SK-N-SH (cell line): ENCODE measurements around the gene GRIPAP1. TPM values are rescaled to one million over a fixed set of nuclear protein-coding genes. Genes with fewer than 3 reads are reported as not detected.
A peak's percentile ranks its signal among the peaks of the same experiment; 100 is the strongest.

Source experiments
- CTCF ChIA-PET: fragments of 300-600, 350-600 bp; formaldehyde crosslinking; extraction: SDS; loops from one replicate; lab custom pipeline; 2021; lab: Yijun Ruan, JAX
- POLR2A ChIA-PET: fragments of 350-600 bp; sonication (Branson Sonifier 250); formaldehyde crosslinking; extraction: SDS; loops from one replicate; lab custom pipeline; 2020; ENCODE audit warnings: antibody characterized with exemption, inconsistent platforms; lab: Yijun Ruan, JAX
- DNase-seq: peaks from one replicate; pipeline ENCODE4 v3.0.0; 2012
- H2AFZ ChIP-seq: fragments of 200-600 bp; sonication (generic); 2 replicates; pipeline ENCODE4 v1.8.1; 2016; ENCODE audit warnings: antibody characterized with exemption, mild to moderate bottlenecking, low read depth
- H3F3A ChIP-seq: fragments of 200-600 bp; sonication (generic); replicated peaks from 2 replicates; pipeline ENCODE3; 2016; ENCODE audit warnings: antibody characterized with exemption, mild to moderate bottlenecking; ENCODE audit not compliant: insufficient read depth
- H3K27ac ChIP-seq, 2 experiments: fragments of 200-500 bp in 1 of 2; fragments of 200-600 bp in 1 of 2; sonication (Bioruptor generic) in 1 of 2; sonication (generic), shearing (Covaris generic) in 1 of 2; 2 replicates each; pipeline versions ENCODE4 v1.5.1 to v1.6.1; 2014 to 2016; ENCODE audit warnings: low read depth in 2 of 2, inconsistent platforms in 1 of 2, low read length in 1 of 2, mild to moderate bottlenecking in 1 of 2, mixed read lengths in 1 of 2
- H3K27me3 ChIP-seq: fragments of 200-600 bp; sonication (generic), shearing (Covaris generic); 2 replicates; pipeline ENCODE4 v1.6.1; 2016; ENCODE audit warnings: mixed run types; ENCODE audit not compliant: insufficient read depth
- H3K36me3 ChIP-seq, 2 experiments: fragments of 200-500 bp in 1 of 2; fragments of 200-600 bp in 1 of 2; sonication (Bioruptor generic) in 1 of 2; sonication (generic) in 1 of 2; replicated peaks in 1 of 2; 2 replicates each; pipeline versions ENCODE3 to v1.5.1; 2014 to 2016; ENCODE audit warnings: low read length in 1 of 2, mild to moderate bottlenecking in 1 of 2; ENCODE audit not compliant: insufficient read depth in 2 of 2, control insufficient read depth in 1 of 2
- H3K4me1 ChIP-seq, 2 experiments: fragments of 200-500 bp in 1 of 2; fragments of 200-600 bp in 1 of 2; sonication (Bioruptor generic) in 1 of 2; sonication (generic), shearing (Covaris generic) in 1 of 2; 2 replicates each; pipeline versions ENCODE4 v1.5.1 to v1.6.1; 2014 to 2016; ENCODE audit warnings: low read depth in 1 of 2, low read length in 1 of 2, mixed run types in 1 of 2; ENCODE audit not compliant: insufficient read depth in 2 of 2, control insufficient read depth in 1 of 2
- H3K4me2 ChIP-seq: fragments of 200-600 bp; sonication (generic), shearing (Covaris generic); 2 replicates; pipeline ENCODE4 v1.6.1; 2017; ENCODE audit warnings: mixed run types
- H3K4me3 ChIP-seq, 2 experiments: fragments of 200-500 bp in 1 of 2; fragments of 200-600 bp in 1 of 2; sonication (Bioruptor generic) in 1 of 2; sonication (generic), shearing (Covaris generic) in 1 of 2; 2 replicates each; pipeline versions ENCODE4 v1.5.1 to v1.8.1; 2014 to 2016; ENCODE audit warnings: low read depth in 2 of 2, inconsistent platforms in 1 of 2, low read length in 1 of 2, mild to moderate bottlenecking in 1 of 2, mixed read lengths in 1 of 2, moderate library complexity in 1 of 2
- H3K79me2 ChIP-seq: fragments of 200-600 bp; sonication (generic); 2 replicates; pipeline ENCODE4 v1.8.1; 2017; ENCODE audit warnings: mild to moderate bottlenecking; ENCODE audit not compliant: insufficient read depth
- H3K9ac ChIP-seq: fragments of 200-600 bp; sonication (generic); 2 replicates; pipeline ENCODE4 v1.6.1; 2017; ENCODE audit warnings: mixed run types
- H3K9me2 ChIP-seq: fragments of 200-600 bp; sonication (generic); 2 replicates; pipeline ENCODE4 v1.6.1; 2017; ENCODE audit warnings: mixed run types
- H3K9me3 ChIP-seq: fragments of 200-600 bp; sonication (generic); 2 replicates; pipeline ENCODE4 v1.6.1; 2017; ENCODE audit warnings: mixed run types, mild to moderate bottlenecking, moderate library complexity
- H4K20me1 ChIP-seq: fragments of 200-600 bp; sonication (generic); 2 replicates; pipeline ENCODE4 v1.6.1; 2017; ENCODE audit warnings: mild to moderate bottlenecking, mixed run types; ENCODE audit not compliant: insufficient read depth
- ELF1 ChIP-seq: IDR thresholded peaks from 2 replicates; pipeline ENCODE4 v1.4.0; 2012
- FOXJ3 ChIP-seq: sonication (generic); formaldehyde crosslinking; IDR thresholded peaks from 2 replicates; pipeline ENCODE4 v1.5.1; 2020; ENCODE audit warnings: mild to moderate bottlenecking, missing genetic modification reagents
- RAD21 ChIP-seq: IDR thresholded peaks from 2 replicates; pipeline ENCODE4 v1.6.1; 2012; ENCODE audit warnings: mild to moderate bottlenecking, low read length
- RFX5 ChIP-seq: IDR thresholded peaks from 2 replicates; pipeline ENCODE4 v1.6.1; 2012; ENCODE audit warnings: mild to moderate bottlenecking, improper control_type of control experiment, low read length
- SMC3 ChIP-seq: IDR thresholded peaks from 2 replicates; pipeline ENCODE4 v1.6.1; 2012; ENCODE audit warnings: low read depth, low read length, improper control_type of control experiment
- WGBS: methylation state at CpG from one replicate; pipeline ENCODE4 v1.1.6; 2017; ENCODE audit warnings: low lambda C conversion rate; 5-methylcytosine and 5-hydroxymethylcytosine counted together
- polyA plus RNA-seq, 3 experiments: library from polyadenylated mRNA; depleted of rRNA; stranded (reverse); fragments of >200 nt; gene quantifications; 2 replicates each; pipeline ENCODE4 v1.2.3, GENCODE V29; 2012
- TF ChIP-seq, protein P1 (sequence below): IDR thresholded peaks from 2 replicates; pipeline ENCODE4 v1.4.0; 2012; ENCODE audit warnings: low read depth, borderline replicate concordance
- TF ChIP-seq, protein P2 (sequence below): IDR thresholded peaks from 2 replicates; pipeline ENCODE4; 2012
- TF ChIP-seq, protein P3 (sequence below): fragments of 200-600 bp; sonication (generic); IDR thresholded peaks from 2 replicates; pipeline ENCODE4 v1.6.1; 2017; ENCODE audit warnings: antibody characterized with exemption, mild to moderate bottlenecking, moderate library complexity

The GRIPAP1 gene
- polyA plus RNA-seq, 1 of the 3 experiments (the other 2 are of a cell fraction), result 63.6 TPM

DNA sequence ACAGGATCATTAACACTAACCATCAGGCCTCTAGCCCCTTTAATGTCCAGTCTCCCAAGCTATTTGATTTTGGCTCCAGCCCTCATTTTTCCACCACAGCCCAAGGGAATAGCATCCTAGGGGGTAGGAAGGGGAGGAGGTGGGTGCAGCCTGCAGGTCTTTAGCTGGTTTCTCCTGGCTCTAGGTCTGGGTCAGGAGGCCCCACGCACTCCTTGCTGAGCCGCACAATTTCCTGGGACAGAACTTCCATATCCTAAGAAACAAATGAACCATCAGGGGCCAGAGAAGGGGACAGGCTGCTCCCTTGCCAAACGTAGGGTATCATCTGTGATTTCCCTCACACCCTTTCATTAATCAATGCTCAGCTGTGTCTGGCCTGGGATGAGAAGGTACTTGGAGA lies 28.0 kb downstream of the GRIPAP1 start (continued):
- TF ChIP-seq, protein P1, sequence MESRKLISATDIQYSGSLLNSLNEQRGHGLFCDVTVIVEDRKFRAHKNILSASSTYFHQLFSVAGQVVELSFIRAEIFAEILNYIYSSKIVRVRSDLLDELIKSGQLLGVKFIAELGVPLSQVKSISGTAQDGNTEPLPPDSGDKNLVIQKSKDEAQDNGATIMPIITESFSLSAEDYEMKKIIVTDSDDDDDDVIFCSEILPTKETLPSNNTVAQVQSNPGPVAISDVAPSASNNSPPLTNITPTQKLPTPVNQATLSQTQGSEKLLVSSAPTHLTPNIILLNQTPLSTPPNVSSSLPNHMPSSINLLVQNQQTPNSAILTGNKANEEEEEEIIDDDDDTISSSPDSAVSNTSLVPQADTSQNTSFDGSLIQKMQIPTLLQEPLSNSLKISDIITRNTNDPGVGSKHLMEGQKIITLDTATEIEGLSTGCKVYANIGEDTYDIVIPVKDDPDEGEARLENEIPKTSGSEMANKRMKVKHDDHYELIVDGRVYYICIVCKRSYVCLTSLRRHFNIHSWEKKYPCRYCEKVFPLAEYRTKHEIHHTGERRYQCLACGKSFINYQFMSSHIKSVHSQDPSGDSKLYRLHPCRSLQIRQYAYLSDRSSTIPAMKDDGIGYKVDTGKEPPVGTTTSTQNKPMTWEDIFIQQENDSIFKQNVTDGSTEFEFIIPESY, result no peak
- no peak for TF ChIP-seq FOXJ3
- TF ChIP-seq ELF1, result no peak
- TF ChIP-seq, all 33 proteins: peak for 0

DNA sequence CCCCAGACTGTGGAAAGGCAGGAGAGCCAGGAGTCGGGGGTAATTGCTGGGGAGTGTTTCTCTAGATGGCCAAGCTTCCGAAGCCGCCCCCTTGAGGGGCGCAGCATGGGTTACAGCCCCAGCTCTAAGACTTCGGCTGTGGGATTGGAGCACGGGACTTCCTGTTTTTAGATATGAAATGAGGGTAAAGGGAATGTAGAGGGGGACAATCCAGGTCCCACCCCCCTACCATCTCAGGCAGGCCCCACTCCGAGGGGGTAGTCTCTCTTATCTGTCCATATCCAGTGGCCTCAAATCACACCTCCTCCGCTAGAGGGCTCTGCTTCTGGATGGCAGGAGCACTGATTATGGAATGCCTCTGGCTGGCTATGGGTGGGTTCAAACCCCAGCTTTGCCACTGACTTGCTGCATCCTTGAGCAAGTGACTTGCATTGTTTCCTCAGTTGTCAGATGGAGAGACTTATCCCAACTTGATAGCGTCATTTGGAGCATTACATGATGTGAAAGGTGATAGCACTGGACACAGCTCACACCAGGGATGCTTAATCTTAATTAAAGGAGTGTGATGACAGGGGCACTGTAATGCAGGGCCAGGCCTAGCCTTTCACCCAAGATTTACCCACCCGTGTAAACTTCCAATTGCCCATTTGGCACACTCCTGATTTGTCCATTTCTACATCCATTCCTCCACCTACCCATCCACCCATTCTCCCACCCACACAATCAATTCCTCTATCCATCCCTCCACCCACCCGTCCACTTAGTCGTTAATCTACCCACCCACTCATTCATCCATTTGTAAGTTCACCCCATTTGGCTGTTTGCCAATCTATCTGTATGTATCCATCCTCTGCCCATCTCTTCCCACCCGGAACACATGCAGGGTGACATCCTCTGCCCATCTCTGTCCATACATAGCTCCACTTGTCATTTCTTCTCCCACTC lies 29.6 kb downstream of the GRIPAP1 start:
- no peaks in the 10 kb centered on the region for H3K9me3 ChIP-seq
- H3K79me2 ChIP-seq, result no peaks in the 10 kb centered on the region
- H3K4me1 ChIP-seq, result peaks cover 0 to 12% of the 10 kb centered on the region in 2 experiments; a peak in 1 of 4 replicates
- CTCF ChIA-PET, result interaction anchor here (0.6 to 2.0 kb wide), 16 partner anchors 9 to 341 kb away, joined by 3 to 14 read pairs (median 4); partner anchors contain the start of gene GRIPAP1
- peak overlapping the region; percentile 55 for H3K4me2 ChIP-seq
- H3K36me3 ChIP-seq, result peaks cover 3 to 18% of the 10 kb centered on the region in 2 experiments
- no peaks in the 10 kb centered on the region for H3F3A ChIP-seq
- WGBS, result 20% methylated on average over 13 of the region's 13 CpGs
- DNase-seq, result peak; percentile 70
- H3K27me3 ChIP-seq, result peaks cover 20% of the 10 kb centered on the region; the same call in 1 of the 2 replicates
- no peaks in the 10 kb centered on the region for H4K20me1 ChIP-seq
- H3K27ac ChIP-seq, result peak overlapping the region in 1 of 2 experiments; percentile 29; a peak in 1 of 4 replicates
- no peaks in the 10 kb centered on the region for H3K9me2 ChIP-seq
- H3K9ac ChIP-seq, result no peak overlapping the region
- no peak overlapping the region for H2AFZ ChIP-seq
- TF ChIP-seq RFX5 (no peak), RAD21 (peak; percentile 32), SMC3 (peak; percentile 29)
- TF ChIP-seq, protein P2, sequence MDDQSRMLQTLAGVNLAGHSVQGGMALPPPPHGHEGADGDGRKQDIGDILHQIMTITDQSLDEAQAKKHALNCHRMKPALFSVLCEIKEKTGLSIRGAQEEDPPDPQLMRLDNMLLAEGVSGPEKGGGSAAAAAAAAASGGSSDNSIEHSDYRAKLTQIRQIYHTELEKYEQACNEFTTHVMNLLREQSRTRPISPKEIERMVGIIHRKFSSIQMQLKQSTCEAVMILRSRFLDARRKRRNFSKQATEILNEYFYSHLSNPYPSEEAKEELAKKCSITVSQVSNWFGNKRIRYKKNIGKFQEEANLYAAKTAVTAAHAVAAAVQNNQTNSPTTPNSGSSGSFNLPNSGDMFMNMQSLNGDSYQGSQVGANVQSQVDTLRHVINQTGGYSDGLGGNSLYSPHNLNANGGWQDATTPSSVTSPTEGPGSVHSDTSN, result 0 out of 2 replicates have a peak, but pooled peaks have one; percentile 3
- TF ChIP-seq, protein P3, sequence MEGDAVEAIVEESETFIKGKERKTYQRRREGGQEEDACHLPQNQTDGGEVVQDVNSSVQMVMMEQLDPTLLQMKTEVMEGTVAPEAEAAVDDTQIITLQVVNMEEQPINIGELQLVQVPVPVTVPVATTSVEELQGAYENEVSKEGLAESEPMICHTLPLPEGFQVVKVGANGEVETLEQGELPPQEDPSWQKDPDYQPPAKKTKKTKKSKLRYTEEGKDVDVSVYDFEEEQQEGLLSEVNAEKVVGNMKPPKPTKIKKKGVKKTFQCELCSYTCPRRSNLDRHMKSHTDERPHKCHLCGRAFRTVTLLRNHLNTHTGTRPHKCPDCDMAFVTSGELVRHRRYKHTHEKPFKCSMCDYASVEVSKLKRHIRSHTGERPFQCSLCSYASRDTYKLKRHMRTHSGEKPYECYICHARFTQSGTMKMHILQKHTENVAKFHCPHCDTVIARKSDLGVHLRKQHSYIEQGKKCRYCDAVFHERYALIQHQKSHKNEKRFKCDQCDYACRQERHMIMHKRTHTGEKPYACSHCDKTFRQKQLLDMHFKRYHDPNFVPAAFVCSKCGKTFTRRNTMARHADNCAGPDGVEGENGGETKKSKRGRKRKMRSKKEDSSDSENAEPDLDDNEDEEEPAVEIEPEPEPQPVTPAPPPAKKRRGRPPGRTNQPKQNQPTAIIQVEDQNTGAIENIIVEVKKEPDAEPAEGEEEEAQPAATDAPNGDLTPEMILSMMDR, result peak; percentile 70
- H3K4me3 ChIP-seq, result peak overlapping the region; percentile 37 to 44; a peak in 3 of 4 replicates
- POLR2A ChIA-PET, result interaction anchor here (1.4 kb wide), 2 partner anchors 11 to 14 kb away, joined by 6 to 9 read pairs; partner anchors contain the start of gene OTUD5
